BE2C (cell line): ENCODE measurements around the gene FIBCD1.

Experiments used
- DNase-seq: peaks from one replicate; pipeline ENCODE4 v3.0.0-alpha.2; 2020
- H3K27me3 ChIP-seq: fragments of 250-450 bp; sonication (Bioruptor Pico); 2 replicates; pipeline ENCODE4 v1.5.1; 2020; ENCODE audit warnings: mild to moderate bottlenecking
- H3K36me3 ChIP-seq: fragments of 250-450 bp; sonication (Bioruptor Pico); 2 replicates; pipeline ENCODE4 v1.5.1; 2020; ENCODE audit warnings: mild to moderate bottlenecking
- H3K4me1 ChIP-seq: fragments of 250-450 bp; sonication (Bioruptor Pico); 2 replicates; pipeline ENCODE4 v1.5.1; 2020
- H3K4me3 ChIP-seq: 2 replicates; pipeline ENCODE4 v1.5.1; 2011; ENCODE audit warnings: low read depth, low read length
- H3K9me3 ChIP-seq: fragments of 250-450 bp; sonication (Bioruptor Pico); 2 replicates; pipeline ENCODE4 v1.5.1; 2020
- TF ChIP-seq, protein P1 (sequence below): IDR thresholded peaks from 2 replicates; pipeline ENCODE4 v1.5.1; 2012; ENCODE audit warnings: mild to moderate bottlenecking, low read depth, low read length

FIBCD1 gene

DNA sequence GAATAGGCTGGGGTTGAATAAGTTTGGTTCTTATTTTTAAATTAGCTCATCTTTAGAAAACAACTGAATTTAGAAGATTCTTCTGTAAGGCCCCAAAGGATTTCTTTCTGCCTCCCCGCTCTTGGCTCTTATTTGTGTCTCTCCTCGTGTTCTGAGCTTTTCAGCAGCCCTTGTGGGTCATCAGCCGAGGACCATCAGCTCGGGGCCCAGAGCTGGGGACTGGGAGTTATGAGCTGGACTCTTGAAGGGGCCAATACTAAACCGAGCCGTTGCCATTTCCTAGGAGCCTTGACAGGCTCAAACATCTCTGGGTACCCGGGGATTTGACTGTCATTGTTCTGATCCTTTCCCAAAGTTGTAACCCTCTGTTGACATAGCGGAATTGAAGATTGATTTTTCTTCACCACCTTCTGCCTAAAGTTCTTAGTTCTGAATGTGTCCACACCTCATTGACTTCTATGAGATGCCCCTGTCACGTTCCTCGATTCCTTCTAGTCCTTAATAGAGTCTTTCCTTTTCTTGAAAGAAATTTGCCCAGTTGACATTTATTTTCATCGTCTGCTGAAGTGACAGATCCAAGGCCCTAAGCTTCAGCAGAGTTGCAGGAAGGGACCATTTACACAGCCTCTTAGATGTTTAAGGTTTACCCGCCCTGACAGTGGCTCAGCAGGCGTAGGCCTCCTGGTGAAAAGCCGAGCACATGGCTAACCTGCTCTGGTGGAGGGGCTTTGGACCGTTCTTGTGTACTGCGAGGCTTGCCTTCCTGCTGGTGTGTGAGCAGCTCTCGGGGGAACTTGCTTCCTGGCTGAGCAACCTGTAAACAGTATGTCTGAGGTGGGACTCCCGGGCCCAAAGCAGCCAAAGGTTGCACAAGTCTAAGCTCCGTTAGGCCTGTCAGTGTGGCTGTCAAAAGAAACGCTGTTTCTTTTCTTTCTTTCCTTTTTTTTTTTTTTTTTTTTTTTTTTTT, 80.0 kb downstream of the FIBCD1 start:
- H3K4me1 ChIP-seq, result no peaks in the 10 kb centered on the region
- DNase-seq, result no peak
- no peaks in the 10 kb centered on the region for H3K9me3 ChIP-seq
- H3K27me3 ChIP-seq, result no peaks in the 10 kb centered on the region
- H3K36me3 ChIP-seq, result peaks cover 62% of the 10 kb centered on the region
- H3K4me3 ChIP-seq, result no peak overlapping the region
- TF ChIP-seq, protein P1, sequence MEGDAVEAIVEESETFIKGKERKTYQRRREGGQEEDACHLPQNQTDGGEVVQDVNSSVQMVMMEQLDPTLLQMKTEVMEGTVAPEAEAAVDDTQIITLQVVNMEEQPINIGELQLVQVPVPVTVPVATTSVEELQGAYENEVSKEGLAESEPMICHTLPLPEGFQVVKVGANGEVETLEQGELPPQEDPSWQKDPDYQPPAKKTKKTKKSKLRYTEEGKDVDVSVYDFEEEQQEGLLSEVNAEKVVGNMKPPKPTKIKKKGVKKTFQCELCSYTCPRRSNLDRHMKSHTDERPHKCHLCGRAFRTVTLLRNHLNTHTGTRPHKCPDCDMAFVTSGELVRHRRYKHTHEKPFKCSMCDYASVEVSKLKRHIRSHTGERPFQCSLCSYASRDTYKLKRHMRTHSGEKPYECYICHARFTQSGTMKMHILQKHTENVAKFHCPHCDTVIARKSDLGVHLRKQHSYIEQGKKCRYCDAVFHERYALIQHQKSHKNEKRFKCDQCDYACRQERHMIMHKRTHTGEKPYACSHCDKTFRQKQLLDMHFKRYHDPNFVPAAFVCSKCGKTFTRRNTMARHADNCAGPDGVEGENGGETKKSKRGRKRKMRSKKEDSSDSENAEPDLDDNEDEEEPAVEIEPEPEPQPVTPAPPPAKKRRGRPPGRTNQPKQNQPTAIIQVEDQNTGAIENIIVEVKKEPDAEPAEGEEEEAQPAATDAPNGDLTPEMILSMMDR, result no peak

DNA sequence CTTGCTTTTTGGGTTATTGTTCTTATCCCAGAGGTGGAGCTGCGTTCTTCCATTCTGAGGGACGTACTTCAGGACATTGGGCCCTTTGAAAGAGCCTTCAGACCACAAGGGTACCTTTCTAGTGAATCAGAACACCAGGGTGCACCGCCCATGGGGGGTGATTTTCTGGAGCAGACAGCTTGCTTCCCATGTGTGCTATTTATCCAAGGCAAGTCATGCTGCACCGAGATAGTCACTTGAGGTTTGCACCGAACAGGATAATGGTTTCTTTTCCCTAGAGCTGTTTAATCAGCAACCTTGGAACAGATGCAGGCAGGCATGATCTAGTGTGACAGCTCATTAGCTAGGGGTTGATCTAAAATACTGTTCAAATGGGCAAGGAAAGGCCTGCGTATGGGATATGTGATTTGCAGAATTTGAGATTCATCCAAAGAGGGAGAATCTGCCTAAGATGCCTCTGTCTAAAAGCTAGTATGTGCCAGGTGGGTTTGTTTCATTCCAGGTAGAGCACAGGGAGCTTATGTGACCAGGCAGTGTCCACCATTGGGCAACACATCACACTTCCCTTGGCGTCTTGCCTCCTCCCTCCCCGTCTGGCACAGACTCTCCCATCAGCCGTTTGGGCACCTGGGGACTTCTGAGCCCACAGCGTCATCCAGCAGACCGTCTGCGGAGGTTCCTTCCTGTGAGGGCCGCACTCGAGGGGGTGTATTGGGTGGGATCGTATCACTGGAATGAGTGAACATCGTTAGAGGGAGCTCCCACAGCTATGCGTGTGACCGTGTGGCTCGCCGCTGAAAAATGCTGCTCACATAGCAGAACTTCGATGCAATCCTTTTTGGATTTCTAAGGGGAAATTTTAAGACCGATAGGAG, 80.9 kb downstream of the FIBCD1 start:
- DNase-seq, result no peak

DNA sequence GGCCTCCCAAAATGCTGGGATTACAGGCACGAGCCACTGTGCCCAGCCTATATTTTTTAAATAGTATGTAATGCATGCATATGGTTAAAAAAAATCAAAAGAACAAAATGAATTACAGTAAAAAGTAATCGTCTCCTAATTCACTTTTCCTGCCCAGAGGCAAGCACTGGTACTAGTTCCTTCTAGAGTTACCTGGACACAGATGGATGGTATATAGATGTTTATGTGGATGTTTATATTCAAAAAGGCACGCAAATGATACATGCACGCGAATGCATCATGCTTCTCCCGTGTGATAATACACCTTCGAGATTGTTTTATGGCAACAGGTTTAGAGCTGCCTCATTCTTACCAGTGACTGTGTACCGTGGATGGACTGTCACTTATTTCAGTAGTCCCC, 82.6 kb downstream of the FIBCD1 start:
- no peak for DNase-seq
- no peaks in the 10 kb centered on the region for H3K4me1 ChIP-seq
- TF ChIP-seq, protein P1, result no peak
- H3K9me3 ChIP-seq, result no peaks in the 10 kb centered on the region
- H3K36me3 ChIP-seq, result peaks cover 50% of the 10 kb centered on the region
- H3K4me3 ChIP-seq, result no peak overlapping the region
- no peaks in the 10 kb centered on the region for H3K27me3 ChIP-seq

More for the DNA sequence above, 80.9 kb downstream of the FIBCD1 start:
- no peaks in the 10 kb centered on the region for H3K4me1 ChIP-seq
- TF ChIP-seq, protein P1, result no peak
- peaks cover 57% of the 10 kb centered on the region for H3K36me3 ChIP-seq
- H3K27me3 ChIP-seq, result no peaks in the 10 kb centered on the region
- H3K4me3 ChIP-seq, result no peak overlapping the region
- no peaks in the 10 kb centered on the region for H3K9me3 ChIP-seq

DNA sequence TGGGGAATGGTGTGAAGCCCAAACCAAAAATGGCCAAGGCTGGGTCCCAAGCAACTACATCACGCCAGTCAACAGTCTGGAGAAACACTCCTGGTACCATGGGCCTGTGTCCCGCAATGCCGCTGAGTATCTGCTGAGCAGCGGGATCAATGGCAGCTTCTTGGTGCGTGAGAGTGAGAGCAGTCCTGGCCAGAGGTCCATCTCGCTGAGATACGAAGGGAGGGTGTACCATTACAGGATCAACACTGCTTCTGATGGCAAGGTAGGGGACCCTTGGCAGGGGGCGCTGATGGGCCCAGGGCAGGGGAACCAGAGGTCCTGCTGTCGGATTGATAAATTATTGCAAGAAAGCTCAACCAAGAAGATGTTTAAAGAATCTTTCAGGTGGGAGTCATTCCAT, 84.2 kb downstream of the FIBCD1 start:
- no peaks in the 10 kb centered on the region for H3K4me1 ChIP-seq
- H3K27me3 ChIP-seq, result no peaks in the 10 kb centered on the region
- no peak for DNase-seq
- H3K36me3 ChIP-seq, result peaks cover 39% of the 10 kb centered on the region
- H3K4me3 ChIP-seq, result no peak overlapping the region
- TF ChIP-seq, protein P1, result no peak
- no peaks in the 10 kb centered on the region for H3K9me3 ChIP-seq

DNA sequence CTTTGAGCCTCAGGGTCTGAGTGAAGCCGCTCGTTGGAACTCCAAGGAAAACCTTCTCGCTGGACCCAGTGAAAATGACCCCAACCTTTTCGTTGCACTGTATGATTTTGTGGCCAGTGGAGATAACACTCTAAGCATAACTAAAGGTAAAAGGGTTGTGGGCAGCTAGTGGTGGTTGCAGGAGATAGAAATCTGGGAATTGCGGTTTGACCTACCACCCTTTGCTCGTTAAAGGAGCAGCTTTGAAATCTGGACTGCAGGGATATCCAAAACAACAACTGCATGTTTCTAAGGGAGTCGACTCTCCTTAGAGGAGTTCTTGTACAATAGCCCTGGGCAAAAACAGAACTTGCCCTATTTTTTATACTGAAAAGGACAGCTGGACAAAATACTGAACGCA, 85.0 kb downstream of the FIBCD1 start:
- Histone ChIP-seq H3K27me3 (no peaks in the 10 kb centered on the region), H3K4me3 (no peak overlapping the region), H3K9me3 (no peaks in the 10 kb centered on the region), H3K36me3 (peaks cover 35% of the 10 kb centered on the region), H3K4me1 (no peaks in the 10 kb centered on the region)
- TF ChIP-seq, protein P1, result no peak
- no peak for DNase-seq

DNA sequence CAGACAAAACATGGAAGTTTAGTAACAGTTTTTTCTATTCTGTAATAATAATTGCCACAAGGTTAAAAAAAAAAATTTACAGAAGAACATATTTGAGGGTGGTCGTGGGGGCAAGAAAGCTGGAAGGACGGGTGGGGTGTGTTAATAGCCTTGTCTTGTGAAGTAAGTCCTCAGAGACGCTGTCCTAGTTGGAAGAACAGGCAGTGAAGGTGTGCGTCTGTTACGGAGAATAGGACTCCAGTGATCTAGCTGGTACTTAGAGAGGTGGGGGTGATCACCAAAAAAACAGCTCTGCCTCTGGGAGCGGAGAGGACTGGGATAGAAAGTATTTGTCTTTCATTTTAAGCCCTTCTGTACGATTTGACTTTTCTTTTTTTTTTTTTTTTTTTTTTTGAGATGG, 86.2 kb downstream of the FIBCD1 start:
- H3K27me3 ChIP-seq, result no peaks in the 10 kb centered on the region
- TF ChIP-seq, protein P1, result no peak
- H3K9me3 ChIP-seq, result no peaks in the 10 kb centered on the region
- peaks cover 28% of the 10 kb centered on the region for H3K36me3 ChIP-seq
- DNase-seq, result no peak
- peaks cover 2% of the 10 kb centered on the region for H3K4me1 ChIP-seq
- H3K4me3 ChIP-seq, result no peak overlapping the region
